ENCODE results near the gene ARID5A.
"Not testable (repeated sequence)": the region's sequence is repeated elsewhere in the genome, so short reads cannot be mapped to it uniquely, and the experiment has no call there.

ARID5A gene

DNA sequence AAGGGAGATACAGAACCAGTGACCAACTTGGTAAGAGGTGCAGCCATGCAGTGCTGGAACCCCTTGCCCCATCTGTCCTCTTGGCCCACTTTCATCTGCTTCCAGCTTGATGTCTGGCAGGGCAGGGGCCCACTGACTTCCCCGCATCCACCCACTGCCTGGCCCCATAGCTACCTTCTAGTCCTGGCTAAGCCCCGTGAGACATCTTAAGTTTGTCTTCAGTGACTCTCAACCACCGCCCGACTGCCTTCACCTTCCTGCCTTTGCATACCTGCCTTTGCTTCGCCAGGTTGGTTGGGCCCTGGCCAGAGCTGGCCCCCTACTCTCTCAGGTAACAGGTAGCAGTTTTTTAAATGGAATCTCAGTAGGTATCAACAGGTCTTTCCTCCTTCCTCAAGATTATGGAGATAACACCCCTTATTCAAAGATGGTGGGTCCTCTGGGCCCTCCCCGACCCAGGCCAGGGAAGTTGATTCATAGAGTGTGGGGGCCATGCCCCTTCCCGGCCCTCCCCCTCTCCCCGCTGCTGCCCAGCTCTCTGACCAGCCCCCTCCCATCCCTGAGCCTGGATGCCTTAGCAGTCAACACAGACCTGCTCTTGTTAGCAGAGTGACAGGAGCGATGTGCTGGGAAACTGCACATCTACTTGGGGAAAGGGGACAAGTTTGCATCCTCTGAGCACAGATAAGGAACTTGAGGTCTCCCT, 2.8 kb downstream of the ARID5A start:
- no peak for DNase-seq (ENCODE audit: low spot score)

DNA sequence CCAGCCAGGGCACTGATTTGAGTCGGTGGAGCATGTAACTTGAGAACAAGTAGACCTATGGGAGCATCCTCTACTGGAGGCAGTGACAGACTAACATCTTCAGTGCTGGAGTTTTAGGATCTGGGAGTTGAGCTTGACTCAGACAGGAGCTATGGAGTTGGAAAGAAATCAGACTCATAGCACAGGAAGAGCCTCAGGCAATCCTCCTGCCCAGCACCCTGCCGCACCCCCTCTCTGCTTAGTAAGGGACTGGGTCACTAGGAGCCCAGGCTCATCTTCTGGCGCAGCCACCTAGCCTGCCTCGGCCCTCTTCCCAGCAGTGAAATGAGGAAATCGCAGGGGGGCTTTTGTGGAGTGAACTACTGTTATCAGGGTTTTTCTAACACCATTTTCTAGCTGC, 3.6 kb downstream of the ARID5A start:
- no peak for DNase-seq (ENCODE audit: low spot score)

DNA sequence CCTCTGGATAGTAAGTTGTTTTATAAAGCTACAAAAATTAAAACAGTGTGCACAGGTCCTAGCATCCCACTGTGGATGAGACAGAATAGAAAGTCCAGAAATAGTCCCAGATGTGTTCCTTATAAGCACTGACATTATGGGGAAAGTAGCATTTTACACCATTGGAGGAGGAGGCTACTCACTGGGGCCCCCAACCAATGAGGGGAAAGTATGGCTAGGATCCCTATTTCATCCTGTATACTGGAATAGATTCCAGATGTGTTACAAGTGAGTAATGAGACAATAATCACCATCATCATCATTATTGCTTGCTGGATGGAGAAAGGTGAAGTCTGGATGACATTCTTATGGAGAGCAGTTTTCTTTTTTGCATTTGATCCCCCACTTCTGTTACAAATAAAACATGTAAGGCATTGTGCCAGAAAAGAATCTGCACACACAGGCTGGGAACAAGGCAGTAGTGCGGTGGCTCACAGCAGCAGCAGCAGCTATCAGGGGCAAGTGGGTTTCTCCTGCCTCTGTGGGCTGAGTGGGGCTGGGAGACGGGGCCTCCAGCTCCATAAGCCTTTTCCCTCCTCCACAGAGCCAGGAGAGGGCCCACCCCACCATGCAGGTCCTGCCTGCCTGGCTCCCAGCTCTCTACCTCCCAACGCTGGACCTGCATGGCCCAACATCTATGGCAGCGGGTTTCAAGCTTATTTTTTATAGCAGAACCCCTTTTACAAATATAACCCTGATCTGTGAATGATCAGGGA, 5.0 kb downstream of the ARID5A start:
- no peak for DNase-seq (ENCODE audit: low spot score)

GRCh38 chr2:96542357-96542977, 5.9 kb downstream of the ARID5A start:
- no peak for DNase-seq (ENCODE audit: low spot score)

DNA sequence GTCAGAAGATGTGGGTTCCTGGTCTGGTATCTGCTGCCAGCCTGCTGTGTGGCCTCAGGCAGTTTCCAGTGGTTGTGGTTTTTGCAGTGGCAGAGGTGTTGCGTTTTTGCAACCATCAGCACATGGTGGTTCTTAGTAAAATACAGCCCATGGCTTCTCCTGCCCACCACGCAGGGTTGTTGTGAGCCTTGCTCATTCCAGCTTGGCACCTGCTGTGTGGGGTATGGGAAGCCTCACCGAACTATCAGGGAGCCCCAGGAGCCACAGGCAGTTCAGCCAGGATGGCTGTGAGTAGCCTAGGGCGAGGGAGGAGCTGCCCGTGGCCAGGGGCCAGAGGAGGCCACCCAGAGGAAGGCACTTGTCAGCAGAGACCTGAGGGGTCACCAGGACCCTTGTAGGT, 9.8 kb downstream of the ARID5A start:
- DNase-seq (ENCODE audit: low spot score): no peak

DNA sequence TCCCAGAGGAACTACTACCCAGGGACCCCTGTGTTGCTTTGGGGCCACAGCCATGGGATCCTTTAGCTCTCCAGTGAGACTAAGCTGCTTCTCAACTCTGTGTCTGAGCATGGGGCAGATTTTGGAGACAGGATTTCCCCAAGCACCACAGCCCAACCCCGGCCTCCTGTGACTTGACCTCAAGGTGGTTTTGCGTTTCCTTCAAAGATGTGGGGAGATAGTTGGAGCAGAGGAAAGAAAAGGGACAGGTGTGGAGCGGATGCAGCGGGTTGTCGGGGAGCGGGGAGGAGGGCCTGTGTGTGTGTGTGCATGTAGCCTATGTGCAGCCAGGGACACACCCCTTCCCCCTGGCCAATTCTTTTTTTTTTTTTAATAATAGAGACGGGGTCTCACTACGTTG, 10.2 kb downstream of the ARID5A start:
- no peak for DNase-seq (ENCODE audit: low spot score)

GRCh38 chr2:96547203-96547641, 10.7 kb downstream of the ARID5A start:
- DNase-seq (ENCODE audit: low spot score): no peak

GRCh38 chr2:96547731-96548171, 11.2 kb downstream of the ARID5A start:
- no peak for DNase-seq (ENCODE audit: low spot score)

GRCh38 chr2:96548558-96549465, 12.3 kb downstream of the ARID5A start:
- no peak for DNase-seq (ENCODE audit: low spot score)

GRCh38 chr2:96549466-96549785, 12.9 kb downstream of the ARID5A start:
- no peak for DNase-seq (ENCODE audit: low spot score)

DNA sequence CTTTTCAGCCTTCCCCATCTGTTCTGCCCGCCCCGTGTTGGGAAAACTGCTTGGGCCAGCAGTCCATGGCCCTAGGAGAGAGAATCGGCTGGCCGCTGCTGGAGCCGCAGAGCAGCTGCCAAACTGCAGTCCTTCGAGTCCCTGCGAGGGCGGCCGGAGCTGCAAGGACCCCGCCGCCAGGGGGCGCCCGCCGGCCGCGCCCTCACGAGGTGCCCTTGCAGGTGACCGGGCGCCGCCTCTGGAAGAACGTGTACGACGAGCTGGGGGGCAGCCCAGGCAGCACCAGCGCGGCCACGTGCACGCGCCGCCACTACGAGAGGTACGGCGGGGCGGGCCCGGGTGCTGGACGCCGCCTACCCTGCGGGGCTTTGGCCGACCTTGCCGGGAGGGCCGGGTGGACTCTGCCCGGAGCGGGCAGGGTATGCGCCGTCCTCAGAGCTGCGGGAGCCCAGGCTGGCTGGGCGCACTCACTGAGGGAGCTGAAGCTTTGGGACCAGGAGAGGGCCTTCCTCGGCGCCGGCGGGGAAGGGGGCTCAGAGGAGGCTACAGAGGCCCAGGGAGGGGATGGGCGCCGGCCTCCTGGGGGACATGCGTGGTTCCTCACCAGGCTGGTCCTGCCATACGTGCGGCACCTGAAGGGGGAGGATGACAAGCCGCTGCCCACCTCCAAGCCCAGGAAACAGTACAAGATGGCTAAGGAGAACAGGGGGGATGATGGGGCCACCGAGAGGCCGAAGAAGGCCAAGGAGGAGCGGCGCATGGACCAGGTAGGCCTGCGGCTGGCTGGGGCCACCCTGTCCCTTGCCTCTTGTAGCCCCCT, 13.6 kb downstream of the ARID5A start:
- no peak for DNase-seq (ENCODE audit: low spot score)

- no peak for DNase-seq (ENCODE audit: low spot score)
Measured at GRCh38 chr2:96550787-96551604, 14.4 kb downstream of the ARID5A start.

GRCh38 chr2:96551605-96552314, 15.2 kb downstream of the ARID5A start:
- DNase-seq (ENCODE audit: low spot score): no peak

DNA sequence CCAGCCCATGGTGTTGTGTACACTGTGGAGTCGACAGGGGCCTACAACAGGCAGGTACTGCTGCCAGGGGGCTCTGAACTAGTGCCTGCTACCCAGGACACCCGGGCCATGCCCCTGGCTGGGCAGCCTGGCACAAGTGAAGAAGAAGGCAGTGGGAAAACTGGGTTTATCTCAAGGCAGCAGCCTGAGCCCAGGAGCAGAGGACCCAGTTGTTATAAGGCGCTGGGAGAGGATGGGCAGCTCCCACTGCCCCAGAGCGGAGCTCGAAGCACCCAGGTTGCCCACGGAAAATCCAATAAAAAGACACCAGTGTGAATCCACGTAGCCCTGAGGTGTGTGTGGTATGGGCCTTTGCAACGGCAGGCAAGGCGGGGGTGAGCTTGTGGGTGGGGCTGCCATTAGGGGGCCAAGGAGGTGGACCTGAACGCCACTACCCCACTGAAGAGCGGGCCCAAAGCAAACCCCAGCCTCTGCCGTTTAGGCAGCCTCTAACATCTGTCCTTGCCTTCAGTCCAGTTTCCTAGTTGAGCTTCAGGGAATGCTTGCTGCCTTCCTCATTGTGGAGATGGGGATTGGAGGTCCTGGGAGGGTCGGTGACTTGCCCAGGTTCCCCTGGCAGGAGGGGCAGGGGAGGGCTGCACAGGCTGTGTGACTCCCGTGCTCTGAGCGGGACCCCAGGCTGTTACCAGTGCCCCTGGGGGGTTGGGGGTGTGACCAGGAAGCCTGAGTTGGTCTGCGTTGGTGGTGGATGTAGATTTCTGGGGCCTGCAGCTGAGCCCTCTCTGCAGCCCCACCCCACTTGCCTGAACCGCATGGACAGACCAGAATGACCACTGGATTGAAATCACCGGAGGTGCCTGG, 16.0 kb downstream of the ARID5A start:
- DNase-seq (ENCODE audit: low spot score): no peak

- DNase-seq (ENCODE audit: low spot score): no peak
Measured at GRCh38 chr2:96553176-96553956, 16.8 kb downstream of the ARID5A start.

DNA sequence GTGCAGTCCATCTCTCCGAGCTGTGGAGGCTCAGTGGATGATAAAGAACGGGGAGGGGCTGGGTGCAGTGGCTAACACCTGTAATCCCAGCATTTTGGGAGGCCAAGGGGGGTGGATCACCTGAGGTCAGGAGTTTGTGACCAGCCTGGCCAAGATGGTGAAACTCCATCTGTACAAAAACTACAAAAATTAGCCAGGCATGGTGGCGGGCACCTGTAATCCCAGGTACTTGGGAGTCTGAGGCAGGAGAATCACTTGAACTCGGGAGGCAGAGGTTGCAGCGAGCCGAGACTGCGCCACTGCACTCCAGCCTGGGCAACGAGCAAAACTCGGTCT, 17.4 kb downstream of the ARID5A start:
- not testable (repeated sequence) for DNase-seq (ENCODE audit: low spot score)

GRCh38 chr2:96554293-96555145, 18.0 kb downstream of the ARID5A start:
- peak; percentile 78 for DNase-seq (ENCODE audit: low spot score)

All from globus pallidus (tissue), 1 donor.